CD8-positive, alpha-beta memory T cell (primary cell): Measurements from ENCODE around the gene PDE9A. TPM values are rescaled to one million over a fixed set of nuclear protein-coding genes. Genes with fewer than 3 reads are reported as not detected.

Experiments used
- polyA plus RNA-seq: library from polyadenylated mRNA; unstranded; fragments of 300-500 nt; fragmentation: Illumina TruSeq; gene quantifications from one replicate; pipeline ENCODE4 v1.2.3, GENCODE V29; 2021
- total RNA-seq, 2 experiments: library from RNA; stranded (reverse); gene quantifications; one replicate each; pipeline ENCODE4 v1.2.3, GENCODE V29; 2021

PDE9A gene
- total and polyA plus RNA-seq, 3 experiments from 2014 or later, result 1.5 to 2.6 (median 1.7) TPM

Other genes starting within 250 kb of the PDE9A start
- gene UBASH3A, start 249.7 kb upstream of the PDE9A start, total RNA-seq, result 10 to 100 TPM; 36.4 to 38.7 TPM
- gene UBASH3A, start 249.7 kb upstream of the PDE9A start, polyA plus RNA-seq, result 55.1 TPM
- gene RSPH1, start 157.4 kb upstream of the PDE9A start, total RNA-seq, result not detected
- gene RSPH1, start 157.4 kb upstream of the PDE9A start, polyA plus RNA-seq, result not detected
- 10 to 100 TPM; 16.6 to 16.9 TPM for gene SLC37A1, start 139.8 kb upstream of the PDE9A start, total RNA-seq
- 6.5 TPM for gene SLC37A1, start 139.8 kb upstream of the PDE9A start, polyA plus RNA-seq
- gene WDR4, start 225.9 kb downstream of the PDE9A start, total RNA-seq, result 10 to 100 TPM; 53.7 to 54.9 TPM
- 8.0 TPM for gene WDR4, start 225.9 kb downstream of the PDE9A start, polyA plus RNA-seq
- gene NDUFV3, start 239.7 kb downstream of the PDE9A start, total RNA-seq, result 10 to 100 TPM; 36.6 to 36.8 TPM
- 20.3 TPM for gene NDUFV3, start 239.7 kb downstream of the PDE9A start, polyA plus RNA-seq